ENCODE measurements around the gene IFI30. TPM values are rescaled to one million over a fixed set of nuclear protein-coding genes. Genes with fewer than 3 reads are reported as not detected.
A peak's percentile ranks its signal among the peaks of the same experiment; 100 is the strongest.

Gene IFI30
- total RNA-seq, 1 donor from 2014 or later, result not detected

GRCh38 chr19:18170714-18171255, 2.8 kb upstream of the IFI30 start:
- H3K4me3 Mint-ChIP-seq (ENCODE audit: unreplicated experiment), result no peak overlapping the region
- TF ChIP-seq, protein P1, sequence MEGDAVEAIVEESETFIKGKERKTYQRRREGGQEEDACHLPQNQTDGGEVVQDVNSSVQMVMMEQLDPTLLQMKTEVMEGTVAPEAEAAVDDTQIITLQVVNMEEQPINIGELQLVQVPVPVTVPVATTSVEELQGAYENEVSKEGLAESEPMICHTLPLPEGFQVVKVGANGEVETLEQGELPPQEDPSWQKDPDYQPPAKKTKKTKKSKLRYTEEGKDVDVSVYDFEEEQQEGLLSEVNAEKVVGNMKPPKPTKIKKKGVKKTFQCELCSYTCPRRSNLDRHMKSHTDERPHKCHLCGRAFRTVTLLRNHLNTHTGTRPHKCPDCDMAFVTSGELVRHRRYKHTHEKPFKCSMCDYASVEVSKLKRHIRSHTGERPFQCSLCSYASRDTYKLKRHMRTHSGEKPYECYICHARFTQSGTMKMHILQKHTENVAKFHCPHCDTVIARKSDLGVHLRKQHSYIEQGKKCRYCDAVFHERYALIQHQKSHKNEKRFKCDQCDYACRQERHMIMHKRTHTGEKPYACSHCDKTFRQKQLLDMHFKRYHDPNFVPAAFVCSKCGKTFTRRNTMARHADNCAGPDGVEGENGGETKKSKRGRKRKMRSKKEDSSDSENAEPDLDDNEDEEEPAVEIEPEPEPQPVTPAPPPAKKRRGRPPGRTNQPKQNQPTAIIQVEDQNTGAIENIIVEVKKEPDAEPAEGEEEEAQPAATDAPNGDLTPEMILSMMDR (IDR thresholded peaks at IDR 0.05), result no peak
- H3K27ac Mint-ChIP-seq (ENCODE audit: unreplicated experiment), result no peak overlapping the region
- H3K4me1 Mint-ChIP-seq (ENCODE audit: unreplicated experiment), result peaks cover 16% of the 10 kb centered on the region
- H3K36me3 Mint-ChIP-seq (ENCODE audit: unreplicated experiment), result peaks cover 20% of the 10 kb centered on the region
- no peaks in the 10 kb centered on the region for H3K9me3 Mint-ChIP-seq (ENCODE audit: unreplicated experiment)
- no peak for DNase-seq (ENCODE audit: extremely low spot score, unreplicated experiment)
- peaks cover 2% of the 10 kb centered on the region for H3K27me3 Mint-ChIP-seq (ENCODE audit: unreplicated experiment)

- H3K4me3 Mint-ChIP-seq (ENCODE audit: unreplicated experiment), result no peak overlapping the region
- TF ChIP-seq, protein P1 (IDR thresholded peaks at IDR 0.05), result no peak
- no peaks in the 10 kb centered on the region for H3K9me3 Mint-ChIP-seq (ENCODE audit: unreplicated experiment)
- no peak overlapping the region for H3K27ac Mint-ChIP-seq (ENCODE audit: unreplicated experiment)
- H3K27me3 Mint-ChIP-seq (ENCODE audit: unreplicated experiment), result peaks cover 5% of the 10 kb centered on the region
- DNase-seq (ENCODE audit: extremely low spot score, unreplicated experiment), result no peak
- H3K4me1 Mint-ChIP-seq (ENCODE audit: unreplicated experiment), result peaks cover 16% of the 10 kb centered on the region
- H3K36me3 Mint-ChIP-seq (ENCODE audit: unreplicated experiment), result peaks cover 15% of the 10 kb centered on the region
These were observed 1.8 kb upstream of the IFI30 start for GRCh38 chr19:18171605-18172327.

DNA sequence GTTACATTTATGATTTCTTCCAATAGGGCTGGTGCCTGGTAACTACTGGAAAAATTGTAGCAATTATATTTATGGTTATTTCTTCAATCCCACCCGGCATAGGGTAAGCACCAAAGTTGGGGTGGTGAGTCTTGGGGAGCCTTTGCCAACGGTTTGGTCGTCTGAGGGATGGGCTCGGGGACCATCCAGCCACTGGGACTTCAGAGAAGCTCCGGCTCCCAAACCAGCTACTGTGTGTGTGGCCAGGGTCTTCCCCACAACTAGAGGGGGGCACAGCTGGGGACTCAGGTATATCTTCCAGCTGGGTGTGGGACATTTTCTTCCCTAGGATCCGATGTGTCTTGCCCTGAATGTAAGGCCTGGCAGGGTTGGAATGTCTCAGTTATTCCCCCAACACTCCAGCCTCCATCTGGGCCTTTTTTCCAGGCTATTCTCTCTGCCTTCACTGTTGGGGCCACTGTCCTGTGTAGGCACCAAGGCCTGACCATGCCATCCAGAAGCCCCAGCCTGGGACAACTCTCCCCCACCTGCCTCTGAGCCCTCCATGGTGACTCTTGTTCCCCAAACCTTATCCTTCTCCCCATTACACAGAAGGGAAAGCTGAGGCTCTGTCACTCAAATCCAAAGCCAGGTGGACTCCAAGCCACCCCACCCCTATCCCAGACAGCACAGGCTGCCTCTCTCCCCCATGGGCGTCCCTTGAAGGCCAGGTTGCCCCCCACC, 1.1 kb upstream of the IFI30 start:
- H3K36me3 Mint-ChIP-seq (ENCODE audit: unreplicated experiment), result peaks cover 14% of the 10 kb centered on the region

GRCh38 chr19:18173054-18173571, 500 bp upstream of the IFI30 start:
- TF ChIP-seq, protein P1 (IDR thresholded peaks at IDR 0.05), result no peak
- peaks cover 11% of the 10 kb centered on the region for H3K36me3 Mint-ChIP-seq (ENCODE audit: unreplicated experiment)
- H3K27ac Mint-ChIP-seq (ENCODE audit: unreplicated experiment), result no peak overlapping the region
- no peak for DNase-seq (ENCODE audit: extremely low spot score, unreplicated experiment)
- peaks cover 8% of the 10 kb centered on the region for H3K27me3 Mint-ChIP-seq (ENCODE audit: unreplicated experiment)
- H3K9me3 Mint-ChIP-seq (ENCODE audit: unreplicated experiment), result no peaks in the 10 kb centered on the region
- peak overlapping the region; percentile 79 for H3K4me3 Mint-ChIP-seq (ENCODE audit: unreplicated experiment)
- H3K4me1 Mint-ChIP-seq (ENCODE audit: unreplicated experiment), result peaks cover 16% of the 10 kb centered on the region

More for the DNA sequence above, 1.1 kb upstream of the IFI30 start:
- TF ChIP-seq, protein P1 (IDR thresholded peaks at IDR 0.05), result no peak
- Mint-ChIP-seq H3K9me3 (ENCODE audit: unreplicated experiment) (no peaks in the 10 kb centered on the region), H3K4me3 (ENCODE audit: unreplicated experiment) (peak overlapping the region; percentile 50), H3K27me3 (ENCODE audit: unreplicated experiment) (peaks cover 8% of the 10 kb centered on the region), H3K27ac (ENCODE audit: unreplicated experiment) (no peak overlapping the region), H3K4me1 (ENCODE audit: unreplicated experiment) (peaks cover 16% of the 10 kb centered on the region)
- DNase-seq (ENCODE audit: extremely low spot score, unreplicated experiment), result no peak

DNA sequence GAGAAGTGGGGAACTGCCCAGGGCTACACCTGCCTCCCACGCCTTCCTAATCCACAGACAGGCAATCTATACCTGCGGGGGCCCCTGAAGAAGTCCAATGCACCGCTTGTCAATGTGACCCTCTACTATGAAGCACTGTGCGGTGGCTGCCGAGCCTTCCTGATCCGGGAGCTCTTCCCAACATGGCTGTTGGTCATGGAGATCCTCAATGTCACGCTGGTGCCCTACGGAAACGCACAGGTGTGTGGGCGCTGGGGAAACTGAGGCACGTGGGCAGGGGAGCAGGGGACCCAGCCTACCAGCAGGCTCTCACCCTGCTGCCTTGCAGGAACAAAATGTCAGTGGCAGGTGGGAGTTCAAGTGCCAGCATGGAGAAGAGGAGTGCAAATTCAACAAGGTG, 1.4 kb downstream of the IFI30 start:
- peaks cover 8% of the 10 kb centered on the region for H3K27me3 Mint-ChIP-seq (ENCODE audit: unreplicated experiment)
- no peak for DNase-seq (ENCODE audit: extremely low spot score, unreplicated experiment)

More for the DNA sequence above, 1.4 kb downstream of the IFI30 start:
- Mint-ChIP-seq H3K4me1 (ENCODE audit: unreplicated experiment) (peaks cover 16% of the 10 kb centered on the region), H3K4me3 (ENCODE audit: unreplicated experiment) (no peak overlapping the region), H3K27ac (ENCODE audit: unreplicated experiment) (no peak overlapping the region), H3K36me3 (ENCODE audit: unreplicated experiment) (peaks cover 9% of the 10 kb centered on the region), H3K9me3 (ENCODE audit: unreplicated experiment) (no peaks in the 10 kb centered on the region)
- TF ChIP-seq, protein P1 (IDR thresholded peaks at IDR 0.05), result no peak
